Activated naive CD8-positive, alpha-beta T cell (primary cell): ENCODE results near the gene KDM4E.
"Not testable (repeated sequence)": the region's sequence is repeated elsewhere in the genome, so short reads cannot be mapped to it uniquely, and the experiment has no call there.

Source experiments
- H3K27ac Mint-ChIP-seq: one replicate; pipeline ENCODE4 v1.8.0; 2021; ENCODE audit warnings: mixed read lengths
- H3K27me3 Mint-ChIP-seq: one replicate; pipeline ENCODE4 v1.8.0; 2021; ENCODE audit warnings: mixed read lengths
- H3K36me3 Mint-ChIP-seq: one replicate; pipeline ENCODE4 v1.8.0; 2021; ENCODE audit warnings: mixed read lengths
- H3K4me1 Mint-ChIP-seq: one replicate; pipeline ENCODE4 v1.8.0; 2021; ENCODE audit warnings: low read depth, mixed read lengths
- H3K4me3 Mint-ChIP-seq: one replicate; pipeline ENCODE4 v1.8.0; 2021; ENCODE audit warnings: mild to moderate bottlenecking, mixed read lengths
- H3K9me3 Mint-ChIP-seq: one replicate; pipeline ENCODE4 v1.8.0; 2021; ENCODE audit warnings: low read depth, mixed read lengths

The KDM4E gene

GRCh38 chr11:95024958-95025357 lies at the start of gene KDM4E:
Gene KDM4E (plus strand): TSS chr11:95025258. CDS start chr11:95025558, 300 bp downstream.
- no peak within 1 kb of the TSS for H3K4me3 Mint-ChIP-seq
- H3K9me3 Mint-ChIP-seq: no peaks in the 10 kb centered on the region
- H3K27me3 Mint-ChIP-seq: no peaks in the 10 kb centered on the region
- no peaks in the 10 kb centered on the region for H3K36me3 Mint-ChIP-seq
- H3K4me1 Mint-ChIP-seq: no peaks in the 10 kb centered on the region
- no peak within 1 kb of the TSS for H3K27ac Mint-ChIP-seq

GRCh38 chr11:94975599-94975998 lies 49.5 kb upstream of the KDM4E start:
- no peaks in the 10 kb centered on the region for H3K9me3 Mint-ChIP-seq
- peaks cover 5% of the 10 kb centered on the region for H3K36me3 Mint-ChIP-seq

GRCh38 chr11:94987378-94987777 lies 37.7 kb upstream of the KDM4E start:
- H3K9me3 Mint-ChIP-seq: no peaks in the 10 kb centered on the region
- H3K4me1 Mint-ChIP-seq: no peaks in the 10 kb centered on the region
- H3K36me3 Mint-ChIP-seq: peaks cover 2% of the 10 kb centered on the region
- peaks cover 20% of the 10 kb centered on the region for H3K27me3 Mint-ChIP-seq
- H3K4me3 Mint-ChIP-seq: no peak overlapping the region
- H3K27ac Mint-ChIP-seq: no peak overlapping the region

More at GRCh38 chr11:94975599-94975998, 49.5 kb upstream of the KDM4E start:
- Mint-ChIP-seq H3K27ac (no peak overlapping the region), H3K27me3 (no peaks in the 10 kb centered on the region), H3K4me1 (peaks cover 12% of the 10 kb centered on the region), H3K4me3 (no peak overlapping the region)

GRCh38 chr11:94988748-94989147 lies 36.3 kb upstream of the KDM4E start:
- Mint-ChIP-seq H3K9me3 (no peaks in the 10 kb centered on the region), H3K4me3 (no peak overlapping the region), H3K36me3 (peaks cover 2% of the 10 kb centered on the region), H3K27me3 (peaks cover 20% of the 10 kb centered on the region), H3K4me1 (no peaks in the 10 kb centered on the region), H3K27ac (no peak overlapping the region)

- peaks cover 10% of the 10 kb centered on the region for H3K27me3 Mint-ChIP-seq
- H3K9me3 Mint-ChIP-seq: no peaks in the 10 kb centered on the region
- H3K4me1 Mint-ChIP-seq: no peaks in the 10 kb centered on the region
- H3K36me3 Mint-ChIP-seq: no peaks in the 10 kb centered on the region
- H3K4me3 Mint-ChIP-seq: no peak overlapping the region
- no peak overlapping the region for H3K27ac Mint-ChIP-seq
These were observed 31.6 kb upstream of the KDM4E start for GRCh38 chr11:94993400-94993943.

GRCh38 chr11:94997437-94997836 lies 27.6 kb upstream of the KDM4E start:
- Mint-ChIP-seq H3K27ac (no peak overlapping the region), H3K27me3 (no peaks in the 10 kb centered on the region), H3K4me1 (no peaks in the 10 kb centered on the region), H3K9me3 (no peaks in the 10 kb centered on the region), H3K36me3 (no peaks in the 10 kb centered on the region), H3K4me3 (no peak overlapping the region)

GRCh38 chr11:94998285-94998684 lies 26.8 kb upstream of the KDM4E start:
- Mint-ChIP-seq H3K4me3 (no peak overlapping the region), H3K36me3 (no peaks in the 10 kb centered on the region), H3K9me3 (no peaks in the 10 kb centered on the region), H3K27me3 (no peaks in the 10 kb centered on the region), H3K4me1 (no peaks in the 10 kb centered on the region), H3K27ac (no peak overlapping the region)

GRCh38 chr11:95003716-95004115 lies 21.3 kb upstream of the KDM4E start:
- Mint-ChIP-seq H3K4me1 (no peaks in the 10 kb centered on the region), H3K4me3 (no peak overlapping the region), H3K27ac (no peak overlapping the region), H3K9me3 (peaks cover 3% of the 10 kb centered on the region), H3K27me3 (peaks cover 2% of the 10 kb centered on the region), H3K36me3 (no peaks in the 10 kb centered on the region)

- Mint-ChIP-seq H3K36me3 (no peaks in the 10 kb centered on the region), H3K9me3 (peaks cover 3% of the 10 kb centered on the region), H3K4me3 (no peak overlapping the region), H3K4me1 (no peaks in the 10 kb centered on the region), H3K27me3 (peaks cover 3% of the 10 kb centered on the region), H3K27ac (no peak overlapping the region)
These were observed 19.4 kb upstream of the KDM4E start for GRCh38 chr11:95005642-95006041.

GRCh38 chr11:95011376-95011775 lies 13.7 kb upstream of the KDM4E start:
- Mint-ChIP-seq H3K9me3 (peaks cover 3% of the 10 kb centered on the region), H3K27me3 (peaks cover 10% of the 10 kb centered on the region), H3K27ac (no peak overlapping the region), H3K4me1 (no peaks in the 10 kb centered on the region), H3K4me3 (no peak overlapping the region), H3K36me3 (no peaks in the 10 kb centered on the region)

- H3K36me3 Mint-ChIP-seq: no peaks in the 10 kb centered on the region
- no peaks in the 10 kb centered on the region for H3K4me1 Mint-ChIP-seq
- H3K9me3 Mint-ChIP-seq: no peaks in the 10 kb centered on the region
- peaks cover 9% of the 10 kb centered on the region for H3K27me3 Mint-ChIP-seq
- no peak overlapping the region for H3K27ac Mint-ChIP-seq
- H3K4me3 Mint-ChIP-seq: no peak overlapping the region
These were observed 10.8 kb upstream of the KDM4E start for GRCh38 chr11:95014184-95014821.

GRCh38 chr11:95016139-95016538 lies 8.9 kb upstream of the KDM4E start:
- Mint-ChIP-seq H3K9me3 (no peaks in the 10 kb centered on the region), H3K36me3 (no peaks in the 10 kb centered on the region), H3K4me1 (no peaks in the 10 kb centered on the region), H3K27me3 (peaks cover 9% of the 10 kb centered on the region), H3K4me3 (no peak overlapping the region), H3K27ac (no peak overlapping the region)

GRCh38 chr11:95021468-95021867 lies 3.6 kb upstream of the KDM4E start:
- not testable (repeated sequence) for H3K9me3 Mint-ChIP-seq, H3K4me3 Mint-ChIP-seq, H3K4me1 Mint-ChIP-seq, H3K27ac Mint-ChIP-seq, H3K27me3 Mint-ChIP-seq, H3K36me3 Mint-ChIP-seq

GRCh38 chr11:95025594-95025993 lies 536 bp downstream of the KDM4E start:
- H3K27me3 Mint-ChIP-seq, H3K36me3 Mint-ChIP-seq, H3K27ac Mint-ChIP-seq, H3K4me3 Mint-ChIP-seq, H3K4me1 Mint-ChIP-seq, H3K9me3 Mint-ChIP-seq: not testable (repeated sequence)

- Mint-ChIP-seq H3K9me3 (no peaks in the 10 kb centered on the region), H3K36me3 (no peaks in the 10 kb centered on the region), H3K27ac (no peak overlapping the region), H3K4me3 (no peak overlapping the region), H3K27me3 (peaks cover 2% of the 10 kb centered on the region), H3K4me1 (no peaks in the 10 kb centered on the region)
These were observed 3.3 kb downstream of the KDM4E start for GRCh38 chr11:95028357-95028756.

- Mint-ChIP-seq H3K9me3 (no peaks in the 10 kb centered on the region), H3K4me1 (no peaks in the 10 kb centered on the region), H3K27ac (no peak overlapping the region), H3K4me3 (no peak overlapping the region), H3K36me3 (peaks cover under 1% of the 10 kb centered on the region), H3K27me3 (peaks cover 12% of the 10 kb centered on the region)
These were observed 8.0 kb downstream of the KDM4E start for GRCh38 chr11:95033051-95033450.
